Neuron (in vitro differentiated cells): ENCODE data around the gene PTPRM.

ENCODE experiments used
- H2AFZ ChIP-seq: one replicate; pipeline ENCODE4 v1.6.1; 2013; ENCODE audit warnings: low read depth, mild to moderate bottlenecking, inconsistent platforms, low read length, moderate library complexity
- H3K27me3 ChIP-seq: one replicate; pipeline ENCODE4 v1.6.1; 2013; ENCODE audit warnings: low read length; ENCODE audit not compliant: insufficient read depth
- H3K36me3 ChIP-seq: one replicate; pipeline ENCODE4 v1.6.1; 2013; ENCODE audit warnings: low read length; ENCODE audit not compliant: insufficient read depth
- H3K4me1 ChIP-seq: one replicate; pipeline ENCODE4 v1.6.1; 2013; ENCODE audit warnings: low read length; ENCODE audit not compliant: insufficient read depth
- H3K4me3 ChIP-seq: 2 replicates; pipeline ENCODE4 v1.5.1; 2013; ENCODE audit warnings: mild to moderate bottlenecking, low read length, moderate library complexity
- H3K9me3 ChIP-seq: one replicate; pipeline ENCODE4 v1.6.1; 2013; ENCODE audit warnings: low read length

Gene PTPRM

DNA sequence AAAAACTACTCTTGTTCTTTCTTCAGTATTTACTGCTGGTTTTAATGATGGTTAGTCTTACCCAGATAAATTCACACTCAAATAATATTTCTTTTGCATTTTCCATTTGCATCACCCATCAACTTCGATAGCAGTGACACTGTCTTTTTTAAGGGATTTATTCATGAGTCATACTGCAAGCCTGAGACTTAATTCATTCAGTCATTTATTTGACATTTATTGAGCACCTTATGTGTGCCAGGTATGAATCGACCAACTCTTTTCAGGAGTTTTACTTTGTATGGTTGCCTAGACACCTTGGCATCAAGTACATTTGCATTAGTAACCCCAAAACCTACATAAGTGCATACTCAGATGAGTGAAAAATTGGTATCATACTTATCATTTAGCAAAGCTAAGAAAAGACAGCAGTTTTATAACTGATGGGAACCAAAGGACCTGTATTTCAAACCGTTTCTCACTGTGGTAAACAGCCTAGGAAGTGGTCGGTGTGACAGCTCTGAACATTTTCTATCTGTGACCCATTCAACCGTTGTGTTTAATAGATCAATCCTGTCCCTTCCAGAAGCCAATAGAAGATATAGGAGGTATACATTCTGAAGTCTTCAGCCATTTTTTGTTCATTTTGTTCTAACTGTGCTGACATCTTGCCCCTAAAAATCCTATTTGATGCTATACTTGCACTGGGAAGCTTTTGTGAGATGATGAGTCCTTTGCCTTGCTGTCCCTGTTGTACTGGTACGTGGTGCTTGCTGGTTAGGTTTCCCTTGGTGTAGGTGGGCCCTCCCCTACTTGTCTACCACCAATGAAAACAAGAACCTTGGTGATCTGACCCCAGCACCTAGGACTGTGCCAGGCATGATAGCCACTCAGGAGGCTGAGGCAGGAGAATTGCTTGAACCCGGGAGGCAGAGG, 557.4 kb downstream of the PTPRM start:
- no peak overlapping the region for H2AFZ ChIP-seq
- no peaks in the 10 kb centered on the region for H3K36me3 ChIP-seq
- peaks cover 17% of the 10 kb centered on the region for H3K4me1 ChIP-seq
- no peaks in the 10 kb centered on the region for H3K9me3 ChIP-seq
- no peaks in the 10 kb centered on the region for H3K27me3 ChIP-seq
- no peak overlapping the region for H3K4me3 ChIP-seq

DNA sequence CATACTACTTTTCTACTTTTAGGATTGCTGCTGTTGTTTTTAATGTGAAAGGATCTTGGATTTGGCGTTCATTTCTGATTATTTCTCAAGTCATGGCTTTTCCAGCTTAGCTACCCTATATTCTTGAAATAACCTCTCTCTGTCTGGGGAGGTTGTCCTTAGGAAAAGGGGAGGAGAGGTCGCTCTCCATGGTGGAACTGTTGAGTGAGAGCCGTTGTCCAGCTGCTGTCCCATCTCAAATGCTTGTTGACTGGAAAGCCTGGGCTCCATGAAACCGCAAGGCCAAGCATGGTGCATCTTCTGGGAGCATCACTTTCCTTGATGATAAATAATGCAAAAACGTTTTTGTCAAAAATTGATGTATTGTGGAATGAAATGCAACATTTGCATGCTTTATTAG, 563.0 kb downstream of the PTPRM start:
- no peaks in the 10 kb centered on the region for H3K36me3 ChIP-seq
- H3K9me3 ChIP-seq = no peaks in the 10 kb centered on the region
- H2AFZ ChIP-seq = no peak overlapping the region
- H3K27me3 ChIP-seq = no peaks in the 10 kb centered on the region
- peaks cover 4% of the 10 kb centered on the region for H3K4me1 ChIP-seq
- H3K4me3 ChIP-seq = no peak overlapping the region

DNA sequence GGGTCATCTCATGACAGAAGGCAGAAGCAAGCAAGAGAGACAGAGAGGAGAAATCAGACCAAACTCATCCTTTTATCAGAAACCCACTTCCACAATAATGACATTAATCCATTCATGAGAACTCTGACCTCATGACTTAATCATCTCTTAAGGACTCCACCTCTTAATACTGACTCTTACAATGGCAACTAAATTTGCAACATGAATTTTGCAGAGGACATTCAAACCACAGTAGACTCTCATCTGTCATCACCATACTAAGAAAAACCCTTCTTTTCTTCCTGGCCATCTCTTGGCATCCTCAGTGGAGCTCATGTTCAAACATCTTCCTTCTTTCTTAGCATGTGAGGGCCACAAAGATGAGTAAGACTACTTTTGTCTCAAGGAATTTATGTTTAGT, 565.9 kb downstream of the PTPRM start:
- H3K36me3 ChIP-seq = no peaks in the 10 kb centered on the region
- no peak overlapping the region for H2AFZ ChIP-seq
- H3K9me3 ChIP-seq = no peaks in the 10 kb centered on the region
- no peak overlapping the region for H3K4me3 ChIP-seq
- H3K27me3 ChIP-seq = no peaks in the 10 kb centered on the region
- H3K4me1 ChIP-seq = no peaks in the 10 kb centered on the region

DNA sequence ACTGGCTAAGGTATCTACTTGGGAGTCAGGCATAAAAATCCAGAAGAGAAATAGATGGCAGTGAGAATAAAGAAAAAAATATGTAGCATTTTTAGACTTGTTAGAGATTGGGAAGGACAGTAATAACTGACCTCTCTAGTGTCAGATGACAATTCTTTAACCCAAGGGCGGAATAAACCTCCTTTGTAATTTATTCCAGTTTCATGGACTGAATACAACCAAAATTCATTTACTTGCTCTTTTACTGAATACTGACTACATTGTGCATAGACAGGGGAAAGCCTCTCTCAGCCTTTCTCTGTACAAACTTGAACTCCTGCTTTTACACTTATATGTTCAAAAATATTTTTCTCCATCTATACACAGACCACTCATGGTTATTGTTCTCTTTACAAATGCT, 566.8 kb downstream of the PTPRM start:
- Histone ChIP-seq H3K9me3 (no peaks in the 10 kb centered on the region), H2AFZ (no peak overlapping the region), H3K27me3 (no peaks in the 10 kb centered on the region), H3K36me3 (no peaks in the 10 kb centered on the region), H3K4me1 (no peaks in the 10 kb centered on the region), H3K4me3 (no peak overlapping the region)

DNA sequence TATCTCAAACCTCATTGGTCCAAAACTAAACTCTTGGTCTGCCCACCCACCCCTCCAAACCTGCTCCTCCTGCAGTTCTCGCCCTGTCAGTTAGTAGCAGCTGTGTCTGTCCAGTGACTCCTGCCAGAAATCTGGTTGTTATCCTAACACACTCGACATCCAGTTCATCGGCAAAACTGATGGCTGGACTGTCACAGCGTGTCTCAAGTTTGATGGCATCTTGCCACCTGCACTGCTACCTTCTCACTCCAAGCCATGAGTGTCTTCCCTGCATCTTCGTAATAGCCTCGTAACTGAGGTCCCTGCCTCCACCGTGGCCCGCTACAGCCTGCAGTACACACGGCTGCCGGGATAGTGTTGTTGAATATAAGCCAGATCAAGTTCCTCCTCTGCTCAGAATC, 572.0 kb downstream of the PTPRM start:
- no peaks in the 10 kb centered on the region for H3K27me3 ChIP-seq
- no peaks in the 10 kb centered on the region for H3K36me3 ChIP-seq
- no peaks in the 10 kb centered on the region for H3K4me1 ChIP-seq
- no peak overlapping the region for H3K4me3 ChIP-seq
- H3K9me3 ChIP-seq = no peaks in the 10 kb centered on the region
- no peak overlapping the region for H2AFZ ChIP-seq

DNA sequence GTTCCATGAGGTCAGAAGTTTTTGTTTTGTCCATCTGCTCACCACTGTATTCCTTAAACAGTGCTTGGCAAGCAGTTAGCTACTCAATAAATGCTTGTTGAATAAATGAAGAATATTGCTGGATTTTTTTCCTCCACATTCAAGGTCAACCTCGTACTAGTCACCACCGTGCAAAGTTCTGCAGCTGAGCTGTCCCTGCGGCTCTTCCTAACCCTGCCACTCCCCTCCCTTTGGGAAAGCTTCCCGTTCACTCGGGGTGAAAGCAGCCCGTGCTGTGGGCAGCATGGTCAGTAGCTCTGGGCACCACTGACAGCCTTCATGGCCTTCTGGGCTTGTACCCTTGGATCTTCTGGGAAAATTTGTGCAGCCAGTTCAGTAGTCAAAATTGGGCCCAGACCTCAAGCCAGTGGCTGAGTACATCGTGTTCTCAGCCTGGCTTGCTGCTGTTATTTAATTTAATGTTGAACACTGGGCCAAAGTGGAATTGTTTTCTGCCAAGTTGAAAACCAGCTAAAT, 572.8 kb downstream of the PTPRM start:
- Histone ChIP-seq H3K9me3 (no peaks in the 10 kb centered on the region), H2AFZ (no peak overlapping the region), H3K4me3 (no peak overlapping the region), H3K27me3 (no peaks in the 10 kb centered on the region), H3K4me1 (no peaks in the 10 kb centered on the region), H3K36me3 (no peaks in the 10 kb centered on the region)

DNA sequence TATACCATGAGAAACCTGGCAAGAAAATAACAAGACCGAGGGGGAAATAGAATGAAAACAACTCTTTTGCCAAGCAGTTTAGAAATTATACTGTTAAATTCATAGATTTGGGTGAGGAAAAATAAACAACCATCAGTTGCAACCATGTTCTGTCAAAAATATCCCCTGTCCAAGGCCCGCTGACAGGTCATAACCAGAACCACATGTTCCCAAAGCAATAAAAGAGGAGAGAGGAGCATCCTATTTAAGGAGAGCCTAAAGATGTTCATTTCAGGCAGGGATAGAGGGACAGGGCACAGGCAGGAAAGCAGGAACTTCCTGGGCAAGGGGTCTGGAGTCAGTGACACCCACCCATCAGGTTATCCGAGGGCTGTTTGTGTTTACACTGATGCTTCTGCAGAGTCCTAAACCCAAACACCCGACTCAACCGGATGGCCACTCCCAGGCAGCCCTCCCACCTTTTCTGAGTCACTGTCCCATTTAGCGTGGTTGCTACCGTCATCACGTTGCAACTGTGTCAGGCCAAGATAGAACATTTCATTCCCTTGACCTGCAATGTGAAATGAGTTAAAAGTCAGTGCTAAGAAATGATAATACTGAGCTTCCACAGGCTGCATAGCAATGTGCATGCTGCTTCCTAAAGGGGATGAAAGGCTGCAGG, 573.9 kb downstream of the PTPRM start:
- H3K36me3 ChIP-seq = no peaks in the 10 kb centered on the region
- no peaks in the 10 kb centered on the region for H3K4me1 ChIP-seq
- peaks cover 3% of the 10 kb centered on the region for H3K9me3 ChIP-seq
- H3K27me3 ChIP-seq = no peaks in the 10 kb centered on the region
- H2AFZ ChIP-seq = no peak overlapping the region
- no peak overlapping the region for H3K4me3 ChIP-seq

DNA sequence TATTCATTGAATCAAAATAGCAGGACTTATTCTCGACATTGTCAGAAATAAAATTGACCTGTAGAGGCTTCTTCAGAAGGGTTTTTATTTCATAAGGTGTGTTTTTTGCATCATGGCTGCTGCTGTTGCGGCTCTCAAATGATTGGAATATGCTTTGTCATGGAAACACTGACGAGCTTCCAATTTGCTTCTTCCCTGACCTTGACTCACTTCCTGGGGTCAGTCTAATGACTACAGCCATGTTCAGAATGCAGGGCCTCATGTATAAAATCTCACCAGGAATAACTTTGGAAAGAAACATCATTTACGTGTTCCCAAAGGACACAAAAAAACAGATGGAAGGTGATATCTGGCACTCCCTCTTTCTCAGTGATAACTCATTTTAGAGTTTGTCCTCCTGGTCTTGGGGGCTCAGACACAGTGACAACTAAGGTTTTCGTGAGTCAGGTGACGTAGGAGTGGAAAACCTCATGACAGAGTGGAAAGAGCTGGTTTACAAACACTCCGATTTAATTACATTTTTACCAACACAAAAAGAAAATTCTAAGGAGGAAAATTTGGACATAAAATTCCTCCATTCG, 575.1 kb downstream of the PTPRM start:
- H3K9me3 ChIP-seq = peaks cover 3% of the 10 kb centered on the region
- no peak overlapping the region for H3K4me3 ChIP-seq
- no peaks in the 10 kb centered on the region for H3K4me1 ChIP-seq
- no peak overlapping the region for H2AFZ ChIP-seq
- no peaks in the 10 kb centered on the region for H3K27me3 ChIP-seq
- H3K36me3 ChIP-seq = no peaks in the 10 kb centered on the region

DNA sequence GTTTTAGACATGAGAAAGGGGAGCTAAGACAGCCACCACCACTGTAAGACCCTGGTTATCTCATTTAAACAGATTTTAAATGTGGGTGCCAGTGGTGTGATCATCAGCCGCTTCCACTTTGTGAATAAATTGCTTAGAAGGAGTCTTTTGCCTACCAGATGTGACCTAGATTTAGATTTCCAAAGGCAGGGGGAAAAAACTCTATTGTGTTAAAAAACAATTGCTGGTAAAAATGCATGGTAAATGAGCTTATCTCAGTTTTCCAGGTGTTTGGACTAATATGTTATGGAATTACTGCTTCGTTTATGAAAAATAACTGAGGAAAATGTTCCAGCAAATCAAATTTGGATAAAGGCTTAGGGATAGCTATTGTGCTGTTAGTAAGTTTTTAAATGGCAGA, 575.8 kb downstream of the PTPRM start:
- no peak overlapping the region for H2AFZ ChIP-seq
- peaks cover 3% of the 10 kb centered on the region for H3K9me3 ChIP-seq
- no peak overlapping the region for H3K4me3 ChIP-seq
- H3K27me3 ChIP-seq = no peaks in the 10 kb centered on the region
- no peaks in the 10 kb centered on the region for H3K4me1 ChIP-seq
- H3K36me3 ChIP-seq = no peaks in the 10 kb centered on the region

DNA sequence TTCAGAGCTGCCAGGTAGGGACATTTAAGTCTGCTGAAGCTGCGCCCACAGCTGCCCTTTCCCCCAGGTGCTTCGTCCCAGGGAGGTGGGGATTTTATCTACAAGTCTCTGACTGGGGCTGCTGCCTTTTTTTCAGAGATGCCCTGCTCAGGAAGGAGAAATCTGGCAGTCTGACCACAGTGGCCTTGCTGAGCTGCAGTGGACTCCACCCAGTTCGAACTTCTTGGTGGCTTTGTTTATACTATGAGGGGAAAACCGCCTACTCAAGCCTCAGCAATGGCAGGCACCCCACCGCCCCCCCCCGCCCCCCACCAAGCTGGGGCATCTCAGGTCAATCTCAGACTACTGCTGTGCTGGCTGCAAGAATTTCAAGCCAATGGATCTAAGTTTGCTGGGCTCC, 584.1 kb downstream of the PTPRM start:
- H3K36me3 ChIP-seq = no peaks in the 10 kb centered on the region
- H2AFZ ChIP-seq = no peak overlapping the region
- H3K4me3 ChIP-seq = no peak overlapping the region
- H3K4me1 ChIP-seq = no peaks in the 10 kb centered on the region
- H3K9me3 ChIP-seq = no peaks in the 10 kb centered on the region
- no peaks in the 10 kb centered on the region for H3K27me3 ChIP-seq

DNA sequence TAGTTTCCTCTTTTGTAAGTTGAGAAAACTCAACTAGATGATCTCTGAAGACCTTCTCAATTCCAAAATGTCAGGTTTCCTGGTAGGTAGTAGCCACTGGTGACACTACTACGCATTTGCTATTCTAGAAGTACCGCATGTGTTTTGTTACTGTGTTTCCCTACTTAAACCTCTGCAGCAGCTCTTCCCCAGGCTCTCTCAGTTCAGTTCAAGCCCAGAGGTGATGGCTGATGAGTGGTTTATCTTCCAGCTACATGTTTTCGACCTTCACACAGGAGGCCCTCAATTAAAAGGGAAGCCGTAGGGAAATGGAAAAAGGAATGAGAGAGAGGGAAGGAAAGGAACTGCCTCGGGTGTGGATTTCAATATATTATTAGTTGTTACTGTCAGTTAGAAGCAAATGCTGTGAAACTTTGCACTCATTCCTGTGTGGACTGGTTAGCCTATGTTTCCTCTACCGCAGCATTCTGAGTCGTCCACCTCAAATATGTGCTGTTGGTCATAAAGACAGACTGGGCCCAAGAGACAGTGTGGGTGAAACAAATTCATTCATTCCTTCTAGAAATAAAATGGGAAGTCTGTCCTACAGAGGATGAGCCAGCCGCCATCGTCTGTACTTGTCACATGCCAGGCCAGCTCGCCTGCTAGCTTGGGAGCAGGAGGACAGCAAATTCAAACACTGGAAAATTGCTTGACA, 586.9 kb downstream of the PTPRM start:
- Histone ChIP-seq H3K27me3 (no peaks in the 10 kb centered on the region), H3K36me3 (no peaks in the 10 kb centered on the region), H2AFZ (no peak overlapping the region), H3K4me3 (no peak overlapping the region), H3K9me3 (peaks cover 3% of the 10 kb centered on the region), H3K4me1 (no peaks in the 10 kb centered on the region)

DNA sequence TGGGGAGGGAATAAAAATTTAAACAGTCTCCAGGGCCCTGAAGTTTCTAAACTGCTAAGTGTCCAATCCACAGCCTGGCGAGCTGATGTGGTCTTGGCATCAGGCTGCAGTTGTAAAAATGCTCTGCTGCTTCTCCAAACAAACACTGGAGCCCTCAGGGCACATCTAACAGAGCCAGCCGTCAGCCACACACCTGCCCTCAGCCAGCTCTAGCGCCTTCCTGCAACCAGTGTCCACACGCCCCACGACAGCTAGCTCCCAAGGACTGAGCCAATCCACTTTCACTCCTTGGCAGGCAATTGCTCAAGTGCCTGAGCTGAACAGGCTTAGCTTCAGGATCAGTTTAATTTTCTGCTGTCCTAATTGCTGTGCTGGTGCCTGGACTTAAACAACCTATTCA, 595.7 kb downstream of the PTPRM start:
- no peaks in the 10 kb centered on the region for H3K4me1 ChIP-seq
- peaks cover 3% of the 10 kb centered on the region for H3K9me3 ChIP-seq
- H3K36me3 ChIP-seq = no peaks in the 10 kb centered on the region
- no peak overlapping the region for H2AFZ ChIP-seq
- H3K4me3 ChIP-seq = no peak overlapping the region
- H3K27me3 ChIP-seq = no peaks in the 10 kb centered on the region
